PC-9 (cell line): Measurements from ENCODE around the gene MLC1.

Source experiments
- EZH2 ChIP-seq: fragments of 200-600 bp; sonication (generic); IDR thresholded peaks from 2 replicates; pipeline ENCODE4 v1.8.0; 2017; ENCODE audit warnings: antibody characterized with exemption, low read depth
- TF ChIP-seq, protein P1 (sequence below): fragments of 200-600 bp; sonication (generic); conservative IDR thresholded peaks from 2 replicates; pipeline ENCODE4 v1.6.1; 2017; ENCODE audit warnings: mixed run types, antibody characterized with exemption, mild to moderate bottlenecking, moderate library complexity

- TF ChIP-seq, protein P1, sequence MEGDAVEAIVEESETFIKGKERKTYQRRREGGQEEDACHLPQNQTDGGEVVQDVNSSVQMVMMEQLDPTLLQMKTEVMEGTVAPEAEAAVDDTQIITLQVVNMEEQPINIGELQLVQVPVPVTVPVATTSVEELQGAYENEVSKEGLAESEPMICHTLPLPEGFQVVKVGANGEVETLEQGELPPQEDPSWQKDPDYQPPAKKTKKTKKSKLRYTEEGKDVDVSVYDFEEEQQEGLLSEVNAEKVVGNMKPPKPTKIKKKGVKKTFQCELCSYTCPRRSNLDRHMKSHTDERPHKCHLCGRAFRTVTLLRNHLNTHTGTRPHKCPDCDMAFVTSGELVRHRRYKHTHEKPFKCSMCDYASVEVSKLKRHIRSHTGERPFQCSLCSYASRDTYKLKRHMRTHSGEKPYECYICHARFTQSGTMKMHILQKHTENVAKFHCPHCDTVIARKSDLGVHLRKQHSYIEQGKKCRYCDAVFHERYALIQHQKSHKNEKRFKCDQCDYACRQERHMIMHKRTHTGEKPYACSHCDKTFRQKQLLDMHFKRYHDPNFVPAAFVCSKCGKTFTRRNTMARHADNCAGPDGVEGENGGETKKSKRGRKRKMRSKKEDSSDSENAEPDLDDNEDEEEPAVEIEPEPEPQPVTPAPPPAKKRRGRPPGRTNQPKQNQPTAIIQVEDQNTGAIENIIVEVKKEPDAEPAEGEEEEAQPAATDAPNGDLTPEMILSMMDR: no peak
- TF ChIP-seq EZH2: no peak
Measured at GRCh38 chr22:50125029-50125428, 39.8 kb upstream of the MLC1 start.
